Measurements from ENCODE around the gene CHST10.

The CHST10 gene

GRCh38 chr2:100383954-100384353 lies 33.5 kb downstream of the CHST10 start:
- DNase-seq (ENCODE audit: low read depth in 1 of 2, low spot score in 1 of 2): no peak
- no peak for TF ChIP-seq POLR2AphosphoS5 (IDR thresholded peaks at IDR 0.05; ENCODE audit: low read depth)
- TF ChIP-seq REST (IDR thresholded peaks at IDR 0.05; ENCODE audit: insufficient replicate concordance, low read depth): no peak
- TF ChIP-seq, protein P1, sequence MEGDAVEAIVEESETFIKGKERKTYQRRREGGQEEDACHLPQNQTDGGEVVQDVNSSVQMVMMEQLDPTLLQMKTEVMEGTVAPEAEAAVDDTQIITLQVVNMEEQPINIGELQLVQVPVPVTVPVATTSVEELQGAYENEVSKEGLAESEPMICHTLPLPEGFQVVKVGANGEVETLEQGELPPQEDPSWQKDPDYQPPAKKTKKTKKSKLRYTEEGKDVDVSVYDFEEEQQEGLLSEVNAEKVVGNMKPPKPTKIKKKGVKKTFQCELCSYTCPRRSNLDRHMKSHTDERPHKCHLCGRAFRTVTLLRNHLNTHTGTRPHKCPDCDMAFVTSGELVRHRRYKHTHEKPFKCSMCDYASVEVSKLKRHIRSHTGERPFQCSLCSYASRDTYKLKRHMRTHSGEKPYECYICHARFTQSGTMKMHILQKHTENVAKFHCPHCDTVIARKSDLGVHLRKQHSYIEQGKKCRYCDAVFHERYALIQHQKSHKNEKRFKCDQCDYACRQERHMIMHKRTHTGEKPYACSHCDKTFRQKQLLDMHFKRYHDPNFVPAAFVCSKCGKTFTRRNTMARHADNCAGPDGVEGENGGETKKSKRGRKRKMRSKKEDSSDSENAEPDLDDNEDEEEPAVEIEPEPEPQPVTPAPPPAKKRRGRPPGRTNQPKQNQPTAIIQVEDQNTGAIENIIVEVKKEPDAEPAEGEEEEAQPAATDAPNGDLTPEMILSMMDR (IDR thresholded peaks at IDR 0.05; ENCODE audit: insufficient read depth, low read length): no peak
- TF ChIP-seq GABPA (IDR thresholded peaks at IDR 0.05; ENCODE audit: low read depth): no peak
- no peak for TF ChIP-seq SPI1 (IDR thresholded peaks at IDR 0.05; ENCODE audit: borderline replicate concordance, low read depth)
- Histone ChIP-seq H3K27me3 (ENCODE audit: insufficient read depth, poor library complexity, severe bottlenecking) (no peaks in the 10 kb centered on the region), H3K4me3 (replicated peaks; ENCODE audit: insufficient read depth, low read length) (no peak overlapping the region), H3K27ac (replicated peaks) (no peak overlapping the region)

DNA sequence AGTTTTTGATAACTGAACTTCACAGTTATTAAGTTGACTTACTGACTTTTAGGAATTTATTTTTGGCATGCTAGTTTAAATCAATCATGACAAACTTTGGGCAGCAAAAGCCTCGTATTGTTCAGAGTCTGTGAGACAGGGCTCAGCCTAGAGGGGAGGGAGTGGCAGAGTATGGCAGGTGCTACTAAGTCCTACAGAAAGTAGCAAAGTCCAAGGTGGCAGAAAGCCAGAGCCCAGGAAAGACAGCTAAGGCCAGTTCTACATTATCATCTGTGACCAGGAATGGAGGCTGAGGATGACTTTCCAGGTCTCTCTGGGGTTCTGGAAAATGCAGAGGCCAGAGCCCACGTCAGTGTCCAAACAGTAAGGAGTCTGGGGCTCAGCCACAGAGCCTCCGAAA lies 34.2 kb downstream of the CHST10 start:
- Histone ChIP-seq H3K27ac (replicated peaks) (no peak overlapping the region), H3K4me3 (replicated peaks; ENCODE audit: insufficient read depth, low read length) (no peak overlapping the region), H3K27me3 (ENCODE audit: insufficient read depth, poor library complexity, severe bottlenecking) (no peaks in the 10 kb centered on the region)
- no peak for TF ChIP-seq POLR2AphosphoS5 (IDR thresholded peaks at IDR 0.05; ENCODE audit: low read depth)
- TF ChIP-seq GABPA (IDR thresholded peaks at IDR 0.05; ENCODE audit: low read depth): no peak
- TF ChIP-seq SPI1 (IDR thresholded peaks at IDR 0.05; ENCODE audit: borderline replicate concordance, low read depth): no peak
- TF ChIP-seq, protein P1 (IDR thresholded peaks at IDR 0.05; ENCODE audit: insufficient read depth, low read length): no peak
- TF ChIP-seq REST (IDR thresholded peaks at IDR 0.05; ENCODE audit: insufficient replicate concordance, low read depth): no peak
- no peak for DNase-seq (ENCODE audit: low read depth in 1 of 2, low spot score in 1 of 2)

DNA sequence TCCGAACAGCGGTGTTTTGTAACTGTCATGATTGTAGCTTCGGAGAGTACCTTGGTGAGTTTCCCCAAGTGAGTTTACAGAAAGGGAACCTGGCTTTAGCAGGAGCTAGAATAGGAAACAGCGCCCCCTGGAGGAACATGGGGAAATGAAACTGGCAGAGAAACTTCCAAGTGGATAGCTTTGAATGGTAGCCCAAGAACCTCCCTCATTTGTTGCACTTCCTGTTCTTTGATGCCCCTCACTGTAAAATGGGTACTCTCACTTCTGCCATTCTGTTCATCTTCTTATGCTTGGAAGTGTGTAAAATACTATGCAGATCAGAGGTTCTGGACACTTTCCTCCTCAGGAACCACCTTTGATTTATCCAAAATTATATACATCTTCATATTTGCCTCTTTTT lies 36.2 kb downstream of the CHST10 start:
- Histone ChIP-seq H3K4me3 (replicated peaks; ENCODE audit: insufficient read depth, low read length) (no peak overlapping the region), H3K27ac (replicated peaks) (no peak overlapping the region), H3K27me3 (ENCODE audit: insufficient read depth, poor library complexity, severe bottlenecking) (no peaks in the 10 kb centered on the region)
- peak; percentile 63 to 81 for DNase-seq (ENCODE audit: low read depth in 1 of 2, low spot score in 1 of 2)
- TF ChIP-seq POLR2AphosphoS5 (IDR thresholded peaks at IDR 0.05; ENCODE audit: low read depth) (no peak), REST (IDR thresholded peaks at IDR 0.05; ENCODE audit: insufficient replicate concordance, low read depth) (no peak), SPI1 (IDR thresholded peaks at IDR 0.05; ENCODE audit: borderline replicate concordance, low read depth) (peak; percentile 86), GABPA (IDR thresholded peaks at IDR 0.05; ENCODE audit: low read depth) (no peak)
- TF ChIP-seq, protein P1 (IDR thresholded peaks at IDR 0.05; ENCODE audit: insufficient read depth, low read length): peak; percentile 96
